SKM-1 treated with dmso at 0.1 percent for 144 hours (cell line): ENCODE data around the gene AP1B1.
"Not testable (repeated sequence)": the region's sequence is repeated elsewhere in the genome, so short reads cannot be mapped to it uniquely, and the experiment has no call there.

Source experiments
- DNase-seq: peaks from one replicate; lab custom pipeline; 2025; ENCODE audit not compliant: unreplicated experiment; lab: John Stamatoyannopoulos, UW

The AP1B1 gene

GRCh38 chr22:29351891-29352290, 36.5 kb downstream of the AP1B1 start:
- DNase-seq, result no peak

GRCh38 chr22:29351042-29351441, 37.3 kb downstream of the AP1B1 start:
- no peak for DNase-seq

GRCh38 chr22:29348956-29349355, 39.4 kb downstream of the AP1B1 start:
- DNase-seq, result no peak

DNA sequence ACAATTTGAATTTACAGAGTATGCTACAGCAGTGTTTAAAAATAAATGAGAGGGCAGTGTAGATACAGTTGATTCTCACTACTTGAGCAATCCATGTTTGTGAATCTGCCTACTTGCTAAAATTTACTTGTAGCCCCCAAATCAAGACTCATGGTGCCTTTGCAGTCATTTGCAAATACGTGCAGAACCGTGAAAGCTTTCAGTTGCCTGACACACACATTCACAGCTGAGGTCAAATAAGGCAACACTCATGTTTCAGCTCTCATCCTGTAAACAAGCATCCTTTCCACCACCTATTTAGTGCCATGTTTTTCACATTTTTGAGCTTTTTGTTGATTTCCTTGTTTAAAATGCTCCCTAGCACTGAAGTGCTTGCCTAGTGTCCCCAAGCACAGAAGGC, 40.3 kb downstream of the AP1B1 start:
- DNase-seq, result no peak

DNA sequence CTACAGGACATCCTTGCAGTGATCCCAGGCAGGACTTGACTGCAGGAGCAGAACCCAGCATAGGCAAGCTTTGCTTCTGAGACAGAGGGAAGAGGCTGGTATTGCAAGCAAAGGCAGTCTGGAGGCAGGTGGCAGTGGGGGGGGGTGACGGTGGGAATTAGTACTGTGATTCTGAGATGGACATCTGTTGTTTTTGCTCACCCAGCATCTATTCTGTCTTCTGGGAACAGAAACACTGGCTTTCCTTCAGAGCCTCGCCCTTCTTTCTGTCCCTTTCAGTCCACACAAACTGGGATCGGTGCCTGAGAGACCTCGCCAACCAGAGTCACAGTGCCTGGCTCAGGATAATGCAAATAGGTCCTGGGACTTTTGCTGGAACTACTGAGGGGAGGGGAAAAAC, 41.7 kb downstream of the AP1B1 start:
- DNase-seq, result no peak

DNA sequence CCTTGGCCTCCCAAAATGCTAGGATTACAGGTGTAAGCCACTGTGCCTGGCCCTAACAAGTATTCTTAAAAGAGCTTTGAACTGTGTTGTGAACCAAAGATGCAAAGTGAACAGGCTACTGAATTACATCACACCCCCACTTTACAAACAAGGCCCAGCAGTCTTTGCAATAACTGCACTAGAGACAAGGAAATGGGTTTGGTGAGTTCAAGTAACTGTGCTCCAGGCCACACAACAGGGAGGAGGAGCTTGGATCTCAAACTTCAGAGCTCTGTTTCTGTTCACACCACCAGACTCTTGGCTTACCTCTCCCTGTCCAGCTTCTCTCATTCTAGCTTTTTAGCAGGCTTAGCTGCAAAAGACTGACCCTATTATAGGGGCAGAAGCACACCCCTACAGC, 42.4 kb downstream of the AP1B1 start:
- DNase-seq, result no peak

- not testable (repeated sequence) for DNase-seq
Observed at GRCh38 chr22:29344889-29345288, 43.5 kb downstream of the AP1B1 start.

- no peak for DNase-seq
Observed at GRCh38 chr22:29344137-29344536, 44.2 kb downstream of the AP1B1 start.

DNA sequence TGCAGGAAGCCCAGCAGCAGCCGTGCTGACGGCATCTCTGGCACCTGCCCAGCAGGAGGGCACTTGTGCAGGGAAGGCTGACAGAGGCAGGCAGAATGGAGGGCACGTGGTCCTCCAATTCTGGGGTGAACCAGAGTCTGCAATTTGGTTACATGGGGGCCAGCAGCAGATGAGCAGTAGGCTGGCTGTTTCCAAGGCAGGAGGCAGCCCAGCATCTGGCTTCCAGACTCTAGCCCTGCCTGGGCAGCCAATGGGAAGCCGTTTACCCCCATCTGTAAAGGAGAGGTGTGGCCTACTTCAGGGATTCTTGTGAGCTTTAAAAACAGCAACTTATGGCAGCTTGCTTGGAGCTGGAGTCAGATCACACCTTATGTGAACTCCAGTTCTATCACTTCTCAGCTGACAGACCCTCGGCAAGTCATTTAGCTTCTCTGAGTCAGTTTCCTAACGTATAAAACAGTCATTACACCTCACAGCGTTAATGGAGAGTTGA, 45.0 kb downstream of the AP1B1 start:
- no peak for DNase-seq

DNA sequence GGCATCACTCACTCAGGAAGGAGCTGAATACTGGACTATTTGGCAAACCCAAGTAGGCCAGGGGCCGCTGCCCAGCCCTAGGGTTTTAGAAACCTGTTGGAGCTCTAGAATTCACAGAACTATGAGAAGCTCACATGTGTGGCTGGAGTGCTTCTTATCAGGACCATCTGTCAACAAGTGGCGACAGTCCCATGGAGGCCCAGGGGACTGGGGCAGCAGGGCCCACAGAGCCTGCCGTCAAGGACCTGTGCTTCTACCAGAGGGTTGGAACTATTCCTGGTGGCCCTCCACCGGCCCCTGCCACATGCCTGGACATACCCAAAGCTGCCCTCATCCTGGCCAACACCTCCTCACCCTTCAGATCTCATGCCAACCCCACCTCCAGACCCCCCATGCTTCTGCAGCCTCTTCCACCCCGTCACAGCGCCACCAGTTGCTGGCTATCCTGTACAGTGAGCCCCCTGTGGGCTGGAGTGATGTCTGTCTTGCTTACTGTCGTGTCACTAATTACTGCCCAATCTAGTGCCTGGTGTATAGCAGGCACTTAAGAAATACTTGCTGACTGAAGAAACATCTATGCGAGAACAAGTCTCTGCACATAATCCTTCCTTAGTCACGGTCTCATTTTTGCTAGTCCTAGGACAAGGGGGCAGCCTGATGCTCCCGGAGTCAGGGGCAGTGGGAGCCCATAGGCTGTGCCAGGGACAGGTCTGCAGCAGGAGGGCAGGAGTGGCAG, 45.6 kb downstream of the AP1B1 start:
- no peak for DNase-seq

DNA sequence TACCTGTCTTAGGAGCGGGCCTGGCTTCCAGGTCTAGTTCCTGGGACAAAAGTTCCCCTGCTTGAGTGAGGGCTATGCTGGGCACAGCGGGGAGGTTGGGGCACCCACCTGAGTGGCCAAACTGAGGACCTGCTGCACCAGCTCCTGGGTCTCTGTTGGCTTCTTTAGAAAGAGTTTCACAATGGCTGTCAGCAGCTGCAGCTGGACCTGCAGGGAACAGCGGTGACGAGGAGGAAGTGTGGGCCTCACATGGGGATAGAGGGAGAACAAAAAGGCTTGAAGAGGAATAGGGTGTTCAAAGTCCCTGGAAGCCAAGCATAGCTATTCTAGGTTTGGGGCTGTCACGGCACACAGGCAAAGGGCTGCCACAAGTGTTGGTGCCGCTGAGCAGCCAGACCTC, 46.2 kb downstream of the AP1B1 start:
- DNase-seq, result peak; percentile 51

GRCh38 chr22:29341849-29342127, 46.6 kb downstream of the AP1B1 start:
- no peak for DNase-seq

DNA sequence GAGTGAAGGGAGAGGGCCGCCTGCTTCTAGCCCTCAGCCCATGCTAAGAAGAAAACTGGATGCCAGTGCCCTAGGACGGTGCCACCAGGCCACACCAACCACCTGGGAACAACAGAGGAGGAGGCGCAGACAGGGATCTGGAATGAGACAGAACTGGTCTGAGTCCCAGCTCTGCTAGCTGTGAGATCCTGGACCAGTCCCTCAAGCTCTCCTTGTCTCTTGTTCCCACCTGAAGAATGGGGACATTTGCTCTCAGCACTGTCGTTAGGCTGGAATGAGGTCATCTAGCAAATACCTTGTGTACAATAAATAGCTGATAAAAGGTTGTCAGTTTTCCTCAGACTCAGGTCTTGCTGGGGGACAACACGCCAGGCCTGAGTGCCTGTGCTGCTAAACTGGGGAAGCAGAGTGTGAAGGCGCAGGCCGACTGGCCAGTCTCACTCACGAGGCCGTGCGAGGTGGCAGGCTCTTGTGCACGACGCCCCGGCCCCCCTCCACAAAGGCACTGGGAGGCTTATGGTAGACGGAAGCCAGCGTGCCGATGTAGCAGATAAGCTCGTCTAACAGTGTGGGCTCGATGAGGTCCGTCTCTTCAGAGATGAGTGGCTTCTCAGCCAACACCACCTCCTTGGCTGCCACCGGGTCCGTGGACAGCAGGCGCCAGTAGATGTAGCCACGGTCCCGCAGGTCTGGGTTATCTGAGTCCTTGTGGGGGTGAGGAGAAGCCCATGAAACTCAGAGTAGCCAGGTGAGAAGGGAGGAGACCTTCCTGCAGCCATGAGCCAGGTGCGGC, 47.1 kb downstream of the AP1B1 start:
- no peak for DNase-seq

- no peak for DNase-seq
Observed at GRCh38 chr22:29340566-29340965, 47.8 kb downstream of the AP1B1 start.

GRCh38 chr22:29339381-29340235, 48.8 kb downstream of the AP1B1 start:
- no peak for DNase-seq

DNA sequence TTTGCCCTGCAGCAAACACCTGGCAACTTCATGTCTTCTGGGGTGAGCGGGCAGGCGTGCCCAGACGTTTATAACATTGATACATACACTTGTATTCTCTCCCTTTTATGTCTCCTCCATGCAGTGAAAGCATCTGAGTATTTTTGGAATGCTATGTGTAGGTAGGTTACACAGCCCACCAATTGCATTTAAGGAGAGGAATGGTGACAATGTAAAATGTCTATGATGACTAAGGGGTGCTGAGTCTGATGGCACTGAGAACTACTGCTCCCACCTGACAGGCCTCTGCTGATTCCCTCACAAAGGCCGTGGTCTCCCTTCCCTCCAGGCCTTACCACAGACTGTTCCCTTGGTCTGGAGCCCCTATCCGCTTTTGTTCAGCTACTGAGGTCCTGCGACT, 50.0 kb downstream of the AP1B1 start:
- no peak for DNase-seq

DNA sequence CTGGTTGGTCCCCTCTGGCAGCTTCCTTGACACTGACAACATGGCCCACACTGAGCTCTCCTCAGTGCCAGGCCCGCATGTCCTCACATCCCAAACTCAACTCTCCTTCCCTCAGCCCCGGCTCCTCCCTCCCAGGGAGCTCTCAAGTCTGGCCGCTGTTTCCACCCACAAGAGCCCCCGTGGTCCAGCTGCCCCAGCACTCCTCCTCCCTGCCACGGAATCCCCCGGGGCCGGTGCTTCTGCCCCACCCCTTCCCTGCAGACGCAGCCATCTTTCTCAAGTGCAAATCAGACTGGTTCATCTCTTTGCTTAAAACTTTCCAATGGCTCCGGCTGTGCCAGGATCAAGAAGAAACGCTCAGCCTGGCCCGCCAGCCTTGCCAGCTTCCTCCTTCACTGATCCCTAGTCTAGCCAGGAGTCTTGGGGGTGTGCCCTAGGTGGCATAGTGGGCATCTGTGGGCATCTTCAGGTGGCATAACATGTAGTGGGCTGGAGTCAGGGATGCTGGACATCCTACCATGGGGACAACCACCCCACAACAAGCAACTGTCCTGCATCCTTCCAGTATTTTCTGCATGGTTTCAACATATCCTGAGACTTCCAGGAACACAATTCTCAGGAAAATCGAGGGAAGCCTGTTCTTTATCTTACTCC, 50.6 kb downstream of the AP1B1 start:
- DNase-seq, result no peak

DNA sequence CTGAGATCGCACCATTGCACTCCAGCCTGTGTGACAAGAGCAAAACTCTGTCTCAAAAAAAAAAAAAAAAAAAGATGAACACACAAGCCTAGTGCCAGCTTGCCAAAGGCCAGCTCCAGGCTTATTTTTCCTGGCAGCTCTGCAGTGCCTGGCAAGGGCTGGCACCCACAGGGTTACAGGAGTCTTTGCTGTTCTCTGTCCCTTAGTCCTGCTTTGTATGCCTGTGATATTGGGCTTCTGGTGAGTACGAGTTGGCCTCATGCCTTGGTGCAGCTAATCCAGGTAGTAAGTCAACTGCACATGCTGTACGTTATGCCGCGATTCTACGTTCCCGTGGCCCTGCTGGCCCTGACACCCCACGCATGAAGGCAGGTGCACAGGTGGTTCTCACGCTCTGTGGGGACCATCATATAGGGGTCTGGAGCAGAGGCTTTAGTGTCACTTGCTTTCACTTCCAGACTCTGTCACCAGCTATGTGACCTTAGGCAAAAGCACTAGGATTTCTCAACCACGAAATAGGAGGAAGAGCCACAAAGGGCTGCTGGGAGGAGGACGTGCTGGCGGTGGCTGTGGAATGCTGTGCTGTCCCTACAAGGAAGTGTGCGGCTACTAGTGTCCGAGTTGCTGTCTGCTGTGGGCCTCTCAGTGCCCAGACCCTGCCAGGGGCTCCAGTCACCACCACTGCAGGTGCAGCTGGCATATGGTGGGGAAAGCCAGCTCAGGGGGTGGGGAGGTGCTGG, 51.4 kb downstream of the AP1B1 start:
- DNase-seq, result no peak

GRCh38 chr22:29335656-29336055, 52.7 kb downstream of the AP1B1 start:
- no peak for DNase-seq

- no peak for DNase-seq
Observed at GRCh38 chr22:29334696-29335344, 53.5 kb downstream of the AP1B1 start.
